Measurements from ENCODE around the gene GYG1.

Gene GYG1

GRCh38 chr3:148992027-148992634 lies 791 bp downstream of the GYG1 start:
- no peak for DNase-seq

DNA sequence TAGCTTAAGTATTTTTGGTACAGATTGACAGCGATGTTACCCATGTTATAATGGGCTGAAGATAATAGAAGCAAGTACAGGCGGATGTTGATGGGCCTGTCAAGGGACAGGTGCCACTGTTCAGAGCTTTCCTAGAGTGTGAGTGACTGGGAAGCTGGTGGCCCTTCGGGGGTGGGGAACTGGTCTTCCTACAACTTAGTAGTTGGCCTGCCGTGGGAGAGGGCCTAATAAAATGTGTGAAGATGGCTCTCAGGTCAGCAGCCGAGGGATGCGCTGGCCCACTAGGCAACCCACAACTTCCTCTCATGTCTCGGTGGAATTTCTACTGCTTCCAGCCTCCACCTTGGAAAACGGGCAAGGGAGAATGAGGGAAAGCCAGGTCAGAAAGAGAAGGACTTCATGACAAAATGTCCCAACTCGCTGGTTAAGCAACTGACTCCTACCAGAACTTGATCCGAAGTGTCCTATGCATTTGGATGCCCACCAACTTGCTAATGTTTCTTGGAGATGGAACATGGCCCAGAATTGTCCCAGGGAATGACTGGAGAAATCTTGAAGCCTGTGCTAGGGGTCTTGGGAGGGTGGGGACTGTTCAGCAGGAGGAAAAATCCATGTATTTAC lies 1.4 kb downstream of the GYG1 start:
- DNase-seq = no peak

- DNase-seq = no peak
Measured at GRCh38 chr3:148997623-148998022, 6.3 kb downstream of the GYG1 start.

- no peak for DNase-seq
Measured at GRCh38 chr3:148998297-148998696, 7.0 kb downstream of the GYG1 start.

DNA sequence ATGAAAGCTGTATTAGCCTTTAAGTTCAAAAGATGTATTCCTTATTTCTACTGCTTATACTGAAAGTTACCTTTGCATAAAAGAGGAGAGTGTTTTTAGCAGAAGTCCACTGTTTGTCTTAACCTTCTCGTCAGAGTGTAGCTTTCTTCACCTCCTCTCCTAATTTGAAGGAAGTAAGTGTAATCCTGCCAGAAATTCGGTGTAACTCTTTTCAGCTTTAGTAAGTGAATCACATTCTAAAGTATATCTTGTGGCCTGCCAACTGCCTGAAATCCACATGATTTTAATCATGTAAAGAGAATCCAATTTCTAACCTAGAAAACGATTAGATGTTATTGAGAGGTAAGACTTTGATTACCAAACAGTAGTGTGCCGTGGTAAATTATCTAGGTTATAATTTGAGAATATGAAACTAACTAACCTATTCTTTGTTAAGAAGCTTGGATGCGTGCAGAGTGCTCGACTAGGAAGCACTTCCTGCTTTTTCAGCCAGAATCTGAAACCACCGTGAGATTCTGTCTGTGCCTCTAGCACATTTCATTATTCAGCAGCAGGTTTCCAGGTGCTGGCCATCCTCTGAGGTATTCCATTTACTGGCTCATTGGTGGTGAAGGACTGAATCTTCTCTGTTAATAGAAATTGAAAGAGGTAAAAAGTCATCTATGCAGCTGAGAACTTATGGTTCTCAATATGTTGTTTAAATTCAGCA lies 7.5 kb downstream of the GYG1 start:
- no peak for DNase-seq

DNA sequence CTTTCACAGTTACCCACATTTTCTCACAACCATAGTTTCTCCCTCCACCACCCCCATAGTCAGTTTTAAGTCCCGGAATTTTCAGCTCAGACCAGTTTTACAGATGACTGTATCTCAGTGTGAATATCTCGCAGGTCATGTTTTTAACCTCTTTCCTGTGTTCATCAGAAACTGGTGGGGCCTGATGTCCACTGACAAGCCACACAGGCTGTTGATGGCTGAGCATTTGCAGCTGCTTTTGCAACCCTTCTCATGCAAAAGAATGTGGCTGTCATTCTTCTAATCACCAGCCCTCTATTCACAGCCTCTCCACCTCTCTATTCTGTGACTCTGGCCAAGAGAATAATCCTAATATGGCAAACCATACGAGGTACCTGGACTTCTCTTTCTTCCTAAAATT lies 8.5 kb downstream of the GYG1 start:
- no peak for DNase-seq

DNA sequence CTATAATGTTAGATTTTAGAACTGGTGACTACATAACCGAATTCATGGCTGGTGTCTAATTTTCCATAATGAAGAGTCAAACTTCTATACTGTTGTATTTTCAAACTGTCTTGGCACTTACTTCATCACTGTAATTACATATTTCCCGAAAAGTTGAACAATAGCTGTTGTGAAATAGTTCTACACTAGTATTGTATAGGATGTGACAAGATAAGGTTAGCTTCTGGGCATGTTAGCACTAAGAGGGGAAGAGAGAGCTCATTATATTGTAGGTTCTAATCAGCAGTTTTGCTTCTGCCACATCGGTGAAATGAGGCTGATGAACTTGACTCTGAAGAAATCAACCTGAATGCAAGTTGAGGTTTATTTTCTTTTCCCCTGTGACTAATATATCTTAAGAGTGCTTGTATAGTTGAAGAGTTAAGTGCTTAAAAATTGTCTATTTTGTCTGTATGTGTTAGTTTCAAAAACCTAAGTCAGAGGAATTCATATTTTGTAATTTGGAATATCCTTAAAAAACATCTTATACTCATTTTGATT lies 8.9 kb downstream of the GYG1 start:
- no peak for DNase-seq

DNA sequence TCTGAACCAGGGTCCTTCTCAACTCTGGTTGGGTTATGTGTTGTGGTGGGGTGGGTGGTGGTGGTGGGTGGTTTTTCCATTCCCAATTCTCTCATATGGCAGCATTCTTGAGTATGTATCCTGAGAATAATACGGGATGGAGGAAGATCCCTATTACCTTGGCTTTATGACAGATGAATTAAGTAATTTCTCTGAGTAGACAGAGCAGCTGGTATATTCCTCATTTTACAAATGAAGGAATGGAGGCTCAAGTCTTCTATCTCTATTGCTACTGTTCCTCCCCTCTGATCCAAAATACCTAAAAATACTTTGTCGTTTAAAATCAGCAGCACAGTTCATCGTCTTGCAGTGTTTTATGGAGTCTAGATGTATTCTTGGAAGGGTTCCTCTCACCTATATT lies 10.4 kb downstream of the GYG1 start:
- no peak for DNase-seq

DNA sequence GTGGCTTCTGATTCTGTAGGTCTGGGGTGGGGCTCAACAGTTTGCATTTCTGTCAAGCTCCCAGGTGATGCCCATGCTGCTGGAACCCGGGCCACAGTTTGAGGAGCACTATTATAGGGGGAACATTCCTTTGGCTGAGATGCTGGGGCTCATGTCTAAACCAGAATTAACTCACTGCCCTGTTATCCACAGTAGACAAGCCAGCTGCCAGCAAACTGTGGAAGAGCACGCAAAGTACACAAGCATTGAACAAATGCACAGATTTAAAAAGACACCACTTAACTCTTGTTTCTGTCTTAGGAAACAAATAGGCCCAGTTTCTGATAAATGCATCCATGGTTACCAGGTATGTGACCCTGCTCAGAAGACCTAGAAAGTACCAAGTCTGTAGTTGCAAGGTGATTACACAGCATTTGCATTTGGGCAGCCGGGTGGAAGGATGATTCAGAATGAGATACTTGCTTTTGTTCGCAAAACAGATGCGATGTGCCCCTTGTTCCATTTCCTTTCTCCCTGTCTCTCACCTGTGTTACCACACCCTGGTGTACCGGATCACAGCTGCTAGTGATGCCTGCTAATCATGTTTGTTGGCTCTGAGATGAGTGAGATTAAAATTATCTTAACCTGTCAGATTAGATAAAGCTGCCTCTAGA lies 12.4 kb downstream of the GYG1 start:
- no peak for DNase-seq

GRCh38 chr3:149004622-149005021 lies 13.3 kb downstream of the GYG1 start:
- DNase-seq = no peak

DNA sequence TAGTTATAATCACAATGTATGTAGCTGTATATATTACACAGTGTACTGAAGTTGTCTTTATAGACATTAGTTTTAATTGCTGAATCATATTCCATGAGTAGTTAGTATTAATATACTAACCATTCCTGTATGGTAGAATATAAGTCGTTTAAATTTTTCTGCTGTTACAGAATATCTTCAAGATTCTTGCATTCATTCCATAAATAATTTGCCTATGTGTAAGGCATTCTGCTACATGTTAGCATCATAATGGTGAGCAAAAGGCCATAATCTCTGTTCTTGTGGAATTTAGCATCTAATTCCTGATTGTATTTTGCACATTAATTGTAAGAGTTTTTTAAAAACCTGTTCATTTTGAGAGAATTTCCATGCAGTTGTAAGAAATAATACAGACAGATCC lies 14.1 kb downstream of the GYG1 start:
- no peak for DNase-seq

- no peak for DNase-seq
Measured at GRCh38 chr3:149007567-149008257, 16.4 kb downstream of the GYG1 start.

DNA sequence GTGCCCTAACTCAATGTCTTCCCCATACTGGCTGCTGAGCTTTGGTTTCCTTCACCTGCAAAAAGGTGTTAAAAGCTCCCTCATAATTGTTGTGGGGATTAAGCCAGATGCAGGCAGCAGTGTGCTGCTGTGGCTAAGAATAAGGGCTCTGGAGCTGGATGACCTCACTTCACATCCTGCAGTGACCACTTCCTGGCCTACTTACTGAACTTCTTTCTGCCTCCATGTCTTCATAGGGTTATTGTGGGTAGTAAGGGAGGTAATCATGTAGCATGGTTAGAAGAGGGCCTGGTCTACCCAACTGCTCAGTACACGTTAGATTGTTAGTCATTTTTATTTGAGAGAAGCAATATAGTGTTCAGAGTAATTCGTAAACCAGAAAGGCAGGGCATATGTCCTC lies 18.4 kb downstream of the GYG1 start:
- no peak for DNase-seq

DNA sequence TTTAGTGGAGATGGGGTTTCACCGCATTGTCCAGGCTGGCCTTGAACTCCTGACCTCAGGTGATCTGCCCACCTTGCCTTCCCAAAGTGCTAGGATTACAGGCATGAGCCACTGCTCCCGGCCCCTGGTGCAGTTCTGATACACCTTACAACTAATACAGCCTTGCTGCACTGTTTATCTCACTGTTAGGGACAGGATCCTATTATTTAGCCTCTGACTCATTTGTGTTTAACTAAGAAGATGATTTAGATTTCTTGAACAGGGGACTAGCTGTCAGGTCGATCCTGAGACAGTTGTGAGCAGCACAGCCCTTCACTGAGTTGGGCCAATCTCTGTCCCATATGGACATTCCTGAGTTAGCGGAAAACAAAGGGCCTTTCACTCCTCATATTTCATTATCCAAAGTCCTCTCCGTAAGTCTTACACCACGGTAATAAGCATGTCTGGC lies 19.2 kb downstream of the GYG1 start:
- no peak for DNase-seq

- DNase-seq = no peak
Measured at GRCh38 chr3:149010966-149011365, 19.6 kb downstream of the GYG1 start.

GRCh38 chr3:149011676-149012075 lies 20.3 kb downstream of the GYG1 start:
- no peak for DNase-seq

- no peak for DNase-seq
Measured at GRCh38 chr3:149013726-149014125, 22.4 kb downstream of the GYG1 start.

- no peak for DNase-seq
Measured at GRCh38 chr3:149015393-149015792, 24.1 kb downstream of the GYG1 start.

GRCh38 chr3:149016242-149016641 lies 24.9 kb downstream of the GYG1 start:
- no peak for DNase-seq

DNA sequence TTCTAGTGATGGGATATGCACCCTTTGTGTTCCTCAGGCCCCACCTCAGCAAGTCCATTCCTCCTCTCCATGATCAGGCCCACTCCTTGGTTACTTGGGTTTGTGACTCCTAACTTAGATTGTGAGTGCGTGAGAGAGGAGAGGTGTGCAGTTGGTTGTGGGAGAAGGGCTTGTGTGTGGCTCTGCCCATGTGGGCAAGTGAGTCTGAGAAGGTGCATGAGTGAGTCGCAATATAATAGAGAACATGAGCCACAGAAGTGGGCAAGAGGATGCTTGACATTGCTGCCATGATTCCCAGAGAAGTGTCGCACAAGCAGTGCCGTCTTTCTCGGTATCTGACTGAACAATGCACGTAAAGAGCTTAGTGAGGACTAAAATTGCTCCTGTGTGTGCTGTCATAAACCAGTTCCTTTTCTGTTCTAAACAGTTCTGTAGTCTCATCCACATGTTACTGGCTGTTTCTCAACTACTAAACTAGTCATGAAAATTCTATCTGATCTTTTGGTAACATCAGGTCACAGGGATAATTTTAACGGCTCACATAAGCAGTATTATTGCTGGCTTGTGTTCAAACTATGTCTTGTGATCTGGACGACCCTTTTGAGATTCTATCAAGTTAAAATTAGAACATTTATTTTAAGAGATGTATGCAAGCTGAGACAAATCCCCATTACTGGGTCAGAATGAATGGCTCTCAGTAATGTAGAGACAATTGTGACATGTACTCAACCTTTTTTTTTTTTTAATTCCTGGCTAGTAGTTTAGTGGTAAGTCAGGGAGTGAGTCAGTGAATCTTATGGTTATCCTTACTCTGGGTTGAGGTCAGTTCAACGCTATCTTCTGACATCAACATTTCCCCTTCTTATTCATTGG lies 25.6 kb downstream of the GYG1 start:
- no peak for DNase-seq

- no peak for DNase-seq
Measured at GRCh38 chr3:149018247-149018646, 26.9 kb downstream of the GYG1 start.

DNA sequence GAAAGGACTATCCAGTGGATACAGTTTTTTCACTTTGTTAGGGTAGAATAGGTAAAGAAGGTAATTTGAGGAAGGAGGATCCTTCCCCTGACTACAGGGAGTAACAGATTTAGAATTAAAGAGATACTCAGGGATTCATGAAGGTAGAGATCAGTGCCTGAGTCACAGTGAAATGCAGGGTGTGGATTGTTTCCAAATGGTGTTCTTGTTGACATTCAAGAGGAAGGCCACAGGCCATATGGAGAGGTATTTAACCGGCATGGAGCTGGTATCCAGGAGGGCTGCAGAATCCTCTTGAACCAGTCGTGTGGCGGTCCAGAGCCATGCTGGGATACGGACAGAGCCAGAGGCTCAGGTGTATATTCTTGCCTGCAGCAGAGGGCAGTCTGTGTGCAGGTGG lies 28.2 kb downstream of the GYG1 start:
- no peak for DNase-seq
